HG03103 (cell line): ENCODE measurements around the gene FRK.
"Not testable (repeated sequence)": the region's sequence is repeated elsewhere in the genome, so short reads cannot be mapped to it uniquely, and the experiment has no call there.

Experiments used
- ATAC-seq: cut with Tn5 transposase; IDR thresholded peaks from one replicate; pipeline ENCODE4 v1.9.1; 2021; ENCODE audit warnings: low read depth; ENCODE audit not compliant: unreplicated experiment

The FRK gene

GRCh38 chr6:115894426-115894992 lies 166.2 kb downstream of the FRK start:
- no peak for ATAC-seq

GRCh38 chr6:115891750-115892149 lies 168.9 kb downstream of the FRK start:
- no peak for ATAC-seq

DNA sequence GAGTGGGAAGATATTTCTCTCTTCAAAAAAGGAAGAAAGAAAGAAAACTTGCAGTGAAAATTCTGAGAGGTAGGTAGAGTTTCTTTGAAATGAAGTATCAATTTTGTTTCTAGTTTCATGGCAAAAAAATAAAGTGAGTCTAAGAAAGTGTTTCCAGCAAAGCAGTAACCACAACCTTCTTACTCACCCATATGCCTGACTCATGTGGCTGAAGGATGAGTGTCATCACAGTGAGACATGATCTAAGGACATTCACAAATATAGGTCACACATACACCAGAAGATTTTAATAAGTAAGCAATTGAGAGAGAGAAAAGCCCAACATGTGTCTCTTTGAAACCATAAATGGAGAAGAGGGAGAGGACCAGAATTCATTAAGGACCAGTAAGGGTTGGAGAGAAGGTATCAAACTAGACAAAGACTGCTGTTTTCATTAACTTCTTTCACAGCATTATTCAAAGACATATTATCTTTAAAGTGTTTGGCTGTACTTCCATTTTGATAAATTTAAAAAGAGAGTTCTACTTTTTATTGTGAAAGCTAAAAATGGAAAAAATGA lies 169.5 kb downstream of the FRK start:
- ATAC-seq = peak; percentile 92

- no peak for ATAC-seq
Observed at GRCh38 chr6:115890238-115890637, 170.5 kb downstream of the FRK start.

GRCh38 chr6:115888687-115889470 lies 171.8 kb downstream of the FRK start:
- not testable (repeated sequence) for ATAC-seq

- ATAC-seq = no peak
Observed at GRCh38 chr6:115887891-115888290, 172.8 kb downstream of the FRK start.

DNA sequence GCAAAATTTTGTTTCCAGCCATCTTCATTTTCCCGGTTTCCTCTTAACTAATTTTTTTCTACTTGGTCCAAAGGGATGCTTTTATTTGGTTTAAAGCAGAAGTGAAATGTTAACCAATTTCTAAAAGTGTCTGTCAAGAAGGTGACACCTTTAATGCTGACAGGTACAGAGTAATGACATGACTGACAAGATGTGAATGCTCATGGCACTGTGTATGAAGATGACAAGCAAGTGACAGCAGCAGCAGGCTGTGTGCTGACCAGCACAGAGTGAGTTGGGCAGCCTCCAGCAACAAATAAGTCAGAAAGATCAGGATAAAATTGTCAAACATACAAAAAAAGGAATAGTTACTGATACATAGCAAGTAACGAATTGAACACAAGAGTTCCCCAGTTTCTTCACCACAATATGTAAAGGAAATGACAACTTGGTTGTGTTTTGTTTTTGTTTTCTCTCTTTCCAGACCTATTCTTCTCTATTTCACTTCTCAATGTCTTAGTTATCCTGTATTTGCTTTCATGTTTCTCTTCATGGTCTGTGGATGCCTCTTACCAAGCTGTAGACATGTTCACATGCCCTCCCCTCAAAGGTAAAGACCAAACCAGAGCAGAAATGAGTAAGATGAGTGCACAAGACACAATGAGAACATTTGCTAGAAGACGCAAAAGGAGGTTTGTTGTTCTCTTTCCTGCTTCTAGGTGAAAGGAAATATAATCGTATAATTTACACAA lies 174.9 kb downstream of the FRK start:
- ATAC-seq = no peak

GRCh38 chr6:115882771-115883170 lies 177.9 kb downstream of the FRK start:
- ATAC-seq = no peak

- ATAC-seq = no peak
Observed at GRCh38 chr6:115882174-115882573, 178.5 kb downstream of the FRK start.
